DOHH2 (cell line): Measurements from ENCODE around the gene MYH15.

ENCODE experiments used
- H3F3A ChIP-seq: fragments of 200-600 bp; sonication (generic), shearing (Covaris generic); 2 replicates; pipeline ENCODE4 v1.6.0; 2016; ENCODE audit warnings: antibody characterized with exemption, mild to moderate bottlenecking; ENCODE audit not compliant: control insufficient read depth, insufficient read depth
- H3K27ac ChIP-seq: fragments of 200-600 bp; sonication (generic); 2 replicates; pipeline ENCODE4 v1.5.1; 2014; ENCODE audit warnings: low read depth, mild to moderate bottlenecking, low read length, moderate library complexity
- H3K27me3 ChIP-seq: fragments of 200-600 bp; sonication (generic); 2 replicates; pipeline ENCODE4 v1.6.1; 2014; ENCODE audit warnings: mild to moderate bottlenecking, low read length, mixed read lengths; ENCODE audit not compliant: control insufficient read depth
- H3K36me3 ChIP-seq: fragments of 200-600 bp; sonication (generic); 2 replicates; pipeline ENCODE4 v1.6.1; 2014; ENCODE audit warnings: mild to moderate bottlenecking, low read length, moderate library complexity, mixed read lengths; ENCODE audit not compliant: control insufficient read depth
- H3K4me1 ChIP-seq: fragments of 200-600 bp; sonication (generic); 2 replicates; pipeline ENCODE4 v1.6.1; 2014; ENCODE audit warnings: mild to moderate bottlenecking, low read length, mixed read lengths; ENCODE audit not compliant: control insufficient read depth
- H3K4me2 ChIP-seq: fragments of 200-600 bp; sonication (generic); 2 replicates; pipeline ENCODE4 v1.6.0; 2014; ENCODE audit warnings: mild to moderate bottlenecking, low read length, moderate library complexity
- H3K4me3 ChIP-seq: fragments of 200-600 bp; sonication (generic); 2 replicates; pipeline ENCODE4 v1.5.1; 2014; ENCODE audit warnings: mild to moderate bottlenecking, low read length, mixed read lengths
- H3K79me2 ChIP-seq: fragments of 200-600 bp; sonication (generic); 2 replicates; pipeline ENCODE4 v1.6.1; 2014; ENCODE audit warnings: mild to moderate bottlenecking, low read length, mixed read lengths; ENCODE audit not compliant: control insufficient read depth
- H3K9me2 ChIP-seq: fragments of 200-600 bp; sonication (generic); replicated peaks from 2 replicates; pipeline ENCODE4 v1.6.1; 2014; ENCODE audit warnings: mild to moderate bottlenecking, low read length, mixed read lengths; ENCODE audit not compliant: control insufficient read depth
- H3K9me3 ChIP-seq: fragments of 200-600 bp; sonication (generic); 2 replicates; pipeline ENCODE4 v1.6.1; 2014; ENCODE audit warnings: antibody characterized with exemption, low read length, mixed read lengths; ENCODE audit not compliant: control insufficient read depth, insufficient read depth
- H4K20me1 ChIP-seq: fragments of 200-600 bp; sonication (generic); 2 replicates; pipeline ENCODE4 v1.6.0; 2014; ENCODE audit warnings: low read depth, mild to moderate bottlenecking, antibody characterized with exemption, low read length, moderate library complexity; ENCODE audit not compliant: control insufficient read depth, insufficient read depth
- EZH2phosphoT487 ChIP-seq: fragments of 200-600 bp; sonication (generic); IDR thresholded peaks from 2 replicates; pipeline ENCODE4 v1.6.1; 2017; ENCODE audit warnings: borderline replicate concordance, mild to moderate bottlenecking, antibody characterized with exemption, low read length, moderate library complexity, mixed read lengths
- TF ChIP-seq, protein P1 (sequence below): fragments of 200-600 bp; sonication (generic); IDR thresholded peaks from one replicate; pipeline ENCODE4 v1.5.1; 2014; ENCODE audit warnings: antibody characterized with exemption, mild to moderate bottlenecking, low read depth, low read length; ENCODE audit not compliant: poor library complexity, severe bottlenecking

Gene MYH15

DNA sequence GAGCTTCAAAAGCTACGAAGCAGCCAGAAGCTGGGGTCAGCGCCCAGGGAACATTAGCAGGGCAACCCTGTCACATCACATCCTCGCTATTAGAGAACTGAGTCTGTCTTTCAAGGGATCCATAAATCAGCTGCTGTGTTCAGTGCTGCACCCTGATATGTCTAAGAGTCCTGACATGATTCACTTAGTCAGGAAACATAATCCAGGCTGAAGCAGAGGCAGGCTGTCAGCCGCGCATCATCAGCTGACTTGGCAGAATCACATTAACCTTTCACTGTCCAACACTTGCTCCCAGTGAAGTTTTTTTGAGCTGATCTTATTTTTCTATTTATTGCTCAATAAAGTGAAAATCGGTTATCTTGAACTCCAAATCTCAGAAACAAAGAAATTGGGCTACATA lies 23.5 kb downstream of the MYH15 start:
- Histone ChIP-seq H3F3A (no peaks in the 10 kb centered on the region), H3K79me2 (no peaks in the 10 kb centered on the region), H3K4me2 (no peak overlapping the region), H4K20me1 (no peaks in the 10 kb centered on the region), H3K4me3 (no peak overlapping the region), H3K27me3 (no peaks in the 10 kb centered on the region), H3K4me1 (no peaks in the 10 kb centered on the region; the same call in 1 of the 2 replicates), H3K9me3 (no peaks in the 10 kb centered on the region), H3K27ac (no peak overlapping the region), H3K9me2 (no peaks in the 10 kb centered on the region), H3K36me3 (no peaks in the 10 kb centered on the region)
- TF ChIP-seq EZH2phosphoT487 = no peak
- TF ChIP-seq, protein P1, sequence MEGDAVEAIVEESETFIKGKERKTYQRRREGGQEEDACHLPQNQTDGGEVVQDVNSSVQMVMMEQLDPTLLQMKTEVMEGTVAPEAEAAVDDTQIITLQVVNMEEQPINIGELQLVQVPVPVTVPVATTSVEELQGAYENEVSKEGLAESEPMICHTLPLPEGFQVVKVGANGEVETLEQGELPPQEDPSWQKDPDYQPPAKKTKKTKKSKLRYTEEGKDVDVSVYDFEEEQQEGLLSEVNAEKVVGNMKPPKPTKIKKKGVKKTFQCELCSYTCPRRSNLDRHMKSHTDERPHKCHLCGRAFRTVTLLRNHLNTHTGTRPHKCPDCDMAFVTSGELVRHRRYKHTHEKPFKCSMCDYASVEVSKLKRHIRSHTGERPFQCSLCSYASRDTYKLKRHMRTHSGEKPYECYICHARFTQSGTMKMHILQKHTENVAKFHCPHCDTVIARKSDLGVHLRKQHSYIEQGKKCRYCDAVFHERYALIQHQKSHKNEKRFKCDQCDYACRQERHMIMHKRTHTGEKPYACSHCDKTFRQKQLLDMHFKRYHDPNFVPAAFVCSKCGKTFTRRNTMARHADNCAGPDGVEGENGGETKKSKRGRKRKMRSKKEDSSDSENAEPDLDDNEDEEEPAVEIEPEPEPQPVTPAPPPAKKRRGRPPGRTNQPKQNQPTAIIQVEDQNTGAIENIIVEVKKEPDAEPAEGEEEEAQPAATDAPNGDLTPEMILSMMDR = no peak

DNA sequence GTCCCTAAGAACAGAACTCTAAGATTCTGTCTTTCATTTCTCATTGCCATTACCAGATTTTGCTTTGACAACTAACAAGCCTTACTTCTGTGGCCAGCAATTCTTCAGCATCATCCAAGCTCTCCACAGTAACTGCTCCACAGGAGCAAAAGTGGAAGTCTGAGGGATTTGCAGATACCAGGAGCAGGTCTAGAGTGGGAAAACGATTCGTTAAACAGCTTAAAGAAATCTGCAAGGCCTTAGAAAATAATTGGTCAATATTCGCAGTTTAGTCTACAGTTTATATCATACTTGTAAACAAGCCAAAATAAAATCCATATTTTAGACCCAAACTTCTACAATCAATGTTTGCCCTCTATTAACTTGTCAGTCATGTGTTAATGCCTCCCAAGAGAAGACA lies 24.1 kb downstream of the MYH15 start:
- Histone ChIP-seq H3K4me2 (no peak overlapping the region), H3K79me2 (no peaks in the 10 kb centered on the region), H3K4me3 (no peak overlapping the region), H4K20me1 (no peaks in the 10 kb centered on the region), H3K27me3 (no peaks in the 10 kb centered on the region), H3F3A (no peaks in the 10 kb centered on the region), H3K27ac (no peak overlapping the region), H3K36me3 (no peaks in the 10 kb centered on the region), H3K9me3 (no peaks in the 10 kb centered on the region), H3K9me2 (no peaks in the 10 kb centered on the region), H3K4me1 (no peaks in the 10 kb centered on the region; the same call in 1 of the 2 replicates)
- TF ChIP-seq, protein P1 = no peak
- no peak for TF ChIP-seq EZH2phosphoT487

DNA sequence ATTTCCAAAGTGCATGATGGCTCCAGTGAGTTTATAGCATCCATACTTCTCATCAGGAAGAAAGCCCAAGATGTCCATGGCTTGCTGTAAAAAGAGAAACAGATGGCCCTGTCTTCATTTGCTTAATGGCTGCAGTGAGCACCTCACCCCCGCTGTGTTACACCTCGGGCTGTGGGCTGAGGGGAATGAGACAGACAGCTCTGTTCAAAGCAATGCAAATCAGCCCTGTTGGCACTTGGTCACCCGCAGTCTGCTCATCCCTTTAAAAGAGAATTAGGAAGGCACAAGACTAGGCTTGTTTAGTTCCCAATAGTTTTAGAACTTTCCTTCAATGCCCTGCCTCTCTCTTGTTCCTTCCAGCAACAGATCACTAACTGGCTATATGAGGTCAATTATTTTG lies 25.2 kb downstream of the MYH15 start:
- Histone ChIP-seq H3K4me3 (no peak overlapping the region), H3K4me2 (no peak overlapping the region)

More for the DNA sequence above, 25.2 kb downstream of the MYH15 start:
- TF ChIP-seq, protein P1 = no peak
- no peak for TF ChIP-seq EZH2phosphoT487
- Histone ChIP-seq H3K27me3 (0 out of 2 replicates have a peak, but pooled peaks cover 3% of the 10 kb centered on the region), H3K9me2 (no peaks in the 10 kb centered on the region), H3K9me3 (no peaks in the 10 kb centered on the region), H3F3A (no peaks in the 10 kb centered on the region), H3K27ac (no peak overlapping the region), H3K79me2 (no peaks in the 10 kb centered on the region), H3K4me1 (no peaks in the 10 kb centered on the region; the same call in 1 of the 2 replicates), H3K36me3 (no peaks in the 10 kb centered on the region), H4K20me1 (no peaks in the 10 kb centered on the region)
